Measurements from ENCODE around the gene TMOD1.

TMOD1 gene

DNA sequence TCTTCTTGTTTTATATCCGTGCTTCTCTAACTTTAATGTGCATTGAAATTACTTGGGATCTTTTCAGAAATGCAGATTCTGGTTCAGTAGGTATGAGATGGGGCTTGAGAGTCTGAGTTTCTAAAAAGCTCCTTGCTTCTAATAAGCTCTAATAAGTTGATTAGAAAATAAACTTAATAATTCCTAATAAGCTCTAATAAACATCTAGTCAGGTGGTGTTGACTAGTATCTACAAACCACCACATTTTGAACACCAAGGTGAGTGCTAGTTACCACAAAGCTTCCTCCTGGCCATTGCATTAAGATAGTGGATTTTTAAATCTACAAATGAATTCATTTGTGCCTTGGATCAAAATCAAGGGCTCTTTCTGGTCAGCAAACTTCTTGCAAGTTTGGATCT, 5.3 kb downstream of the TMOD1 start:
- H3K9me3 ChIP-seq (ENCODE audit: insufficient read depth, low read length) = no peaks in the 10 kb centered on the region
- H4K20me1 ChIP-seq (ENCODE audit: insufficient read depth, low read length) = no peaks in the 10 kb centered on the region
- no peak overlapping the region for H3K4me3 ChIP-seq (ENCODE audit: low read length)
- no peak for TF ChIP-seq EZH2phosphoT487 (IDR thresholded peaks at IDR 0.05; ENCODE audit: low read depth)
- no peak for TF ChIP-seq CTCF (IDR thresholded peaks at IDR 0.05; ENCODE audit: low read depth, low read length)
- H3K36me3 ChIP-seq (replicated peaks; ENCODE audit: low read depth, low read length) = no peaks in the 10 kb centered on the region
- no peak overlapping the region for H3K27ac ChIP-seq (ENCODE audit: low read length)
- peaks cover 50% of the 10 kb centered on the region for H3K27me3 ChIP-seq (ENCODE audit: low read depth, low read length)
- no peak overlapping the region for H2AFZ ChIP-seq (ENCODE audit: low read depth, low read length)
- no peaks in the 10 kb centered on the region for H3K79me2 ChIP-seq (ENCODE audit: low read length)
- H3K4me1 ChIP-seq (ENCODE audit: low read length) = no peaks in the 10 kb centered on the region
- no peak overlapping the region for H3K9ac ChIP-seq (ENCODE audit: low read length)
- no peak overlapping the region for H3K4me2 ChIP-seq (ENCODE audit: low read length)

DNA sequence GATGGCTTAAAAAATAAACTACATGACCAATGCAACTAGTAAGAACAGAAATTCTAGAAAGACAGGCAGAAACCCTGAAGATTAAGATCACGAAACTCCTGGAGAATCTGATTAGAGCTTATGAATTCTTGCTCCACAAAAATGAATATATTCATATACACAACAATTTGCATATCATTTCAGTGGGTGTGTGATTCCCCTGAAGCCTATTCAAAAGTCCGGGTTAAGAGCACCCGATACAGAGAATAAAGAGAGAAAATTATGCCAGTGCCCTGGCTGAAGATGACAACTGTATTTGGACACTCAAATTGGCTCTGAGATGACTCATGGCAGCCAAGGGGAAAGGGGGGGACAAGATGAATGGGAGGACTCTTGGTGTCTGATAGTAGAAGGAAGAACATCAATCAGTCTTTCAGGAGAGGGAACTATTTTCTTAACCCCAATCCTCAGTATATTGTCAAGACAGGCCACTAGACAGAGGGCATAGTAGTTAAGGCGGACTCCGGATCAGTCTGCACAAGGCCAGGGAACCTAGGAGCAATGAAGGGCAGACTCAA, 6.0 kb downstream of the TMOD1 start:
- Histone ChIP-seq H3K4me1 (ENCODE audit: low read length) (no peaks in the 10 kb centered on the region), H2AFZ (ENCODE audit: low read depth, low read length) (no peak overlapping the region), H3K36me3 (replicated peaks; ENCODE audit: low read depth, low read length) (no peaks in the 10 kb centered on the region), H3K9me3 (ENCODE audit: insufficient read depth, low read length) (no peaks in the 10 kb centered on the region), H3K79me2 (ENCODE audit: low read length) (no peaks in the 10 kb centered on the region), H3K4me3 (ENCODE audit: low read length) (no peak overlapping the region), H3K27ac (ENCODE audit: low read length) (no peak overlapping the region), H3K27me3 (ENCODE audit: low read depth, low read length) (peaks cover 49% of the 10 kb centered on the region), H3K9ac (ENCODE audit: low read length) (no peak overlapping the region), H3K4me2 (ENCODE audit: low read length) (no peak overlapping the region), H4K20me1 (ENCODE audit: insufficient read depth, low read length) (no peaks in the 10 kb centered on the region)
- TF ChIP-seq EZH2phosphoT487 (IDR thresholded peaks at IDR 0.05; ENCODE audit: low read depth) = no peak

GRCh38 chr9:97508852-97509251, 7.4 kb downstream of the TMOD1 start:
- H3K4me1 ChIP-seq (ENCODE audit: low read length) = no peaks in the 10 kb centered on the region
- no peak overlapping the region for H3K9ac ChIP-seq (ENCODE audit: low read length)
- H3K27ac ChIP-seq (ENCODE audit: low read length) = no peak overlapping the region
- H3K9me3 ChIP-seq (ENCODE audit: insufficient read depth, low read length) = no peaks in the 10 kb centered on the region
- H3K4me2 ChIP-seq (ENCODE audit: low read length) = no peak overlapping the region
- no peaks in the 10 kb centered on the region for H3K36me3 ChIP-seq (replicated peaks; ENCODE audit: low read depth, low read length)
- H3K27me3 ChIP-seq (ENCODE audit: low read depth, low read length) = peaks cover 35% of the 10 kb centered on the region
- H2AFZ ChIP-seq (ENCODE audit: low read depth, low read length) = no peak overlapping the region
- no peaks in the 10 kb centered on the region for H4K20me1 ChIP-seq (ENCODE audit: insufficient read depth, low read length)
- TF ChIP-seq CTCF (IDR thresholded peaks at IDR 0.05; ENCODE audit: low read depth, low read length) = no peak
- TF ChIP-seq EZH2phosphoT487 (IDR thresholded peaks at IDR 0.05; ENCODE audit: low read depth) = no peak
- no peak overlapping the region for H3K4me3 ChIP-seq (ENCODE audit: low read length)
- no peaks in the 10 kb centered on the region for H3K79me2 ChIP-seq (ENCODE audit: low read length)

DNA sequence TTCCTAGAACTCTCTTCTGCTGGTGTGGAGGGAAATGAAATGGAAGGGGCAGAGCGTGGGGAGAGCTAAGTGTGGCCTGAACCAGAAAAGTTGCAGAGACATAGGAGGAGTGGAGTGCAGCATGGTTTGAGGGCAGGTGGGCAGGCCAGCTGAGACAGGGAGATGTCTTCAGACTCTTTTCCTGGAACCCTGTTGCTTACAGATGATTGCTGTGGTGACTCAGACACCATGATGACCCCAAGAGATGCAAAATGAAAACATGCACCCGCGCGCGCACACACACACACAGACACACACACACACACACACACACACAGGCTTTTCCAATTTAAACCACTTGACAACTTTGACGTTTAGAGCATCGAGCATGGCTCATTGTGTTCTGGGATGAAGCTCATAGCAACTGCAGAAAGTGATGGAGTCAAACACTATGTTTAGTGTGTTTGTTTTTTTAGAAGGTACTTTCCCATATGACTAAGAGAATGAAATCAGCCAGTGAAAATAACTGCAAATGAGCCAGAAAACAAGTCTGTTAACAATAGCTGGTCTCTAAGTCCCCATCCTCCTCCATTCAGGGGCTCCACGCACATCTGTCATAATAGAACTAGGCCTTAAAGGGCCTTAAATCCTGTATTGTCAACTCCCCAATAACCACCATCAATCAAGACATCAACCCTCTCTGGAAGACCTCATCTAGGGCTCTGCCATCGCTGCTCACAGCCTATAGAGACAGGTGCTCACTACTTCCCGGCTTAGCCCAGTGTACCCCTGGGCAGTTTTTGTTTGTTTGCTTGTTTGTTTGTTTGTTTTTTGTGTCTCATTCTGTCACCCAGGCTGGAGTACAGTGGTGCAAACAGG, 9.6 kb downstream of the TMOD1 start:
- no peak overlapping the region for H3K9ac ChIP-seq (ENCODE audit: low read length)
- H3K4me2 ChIP-seq (ENCODE audit: low read length) = no peak overlapping the region
- H3K36me3 ChIP-seq (replicated peaks; ENCODE audit: low read depth, low read length) = no peaks in the 10 kb centered on the region
- H3K4me3 ChIP-seq (ENCODE audit: low read length) = no peak overlapping the region
- peaks cover 14% of the 10 kb centered on the region for H3K27me3 ChIP-seq (ENCODE audit: low read depth, low read length)
- TF ChIP-seq CTCF (IDR thresholded peaks at IDR 0.05; ENCODE audit: low read depth, low read length) = no peak
- no peak for TF ChIP-seq EZH2phosphoT487 (IDR thresholded peaks at IDR 0.05; ENCODE audit: low read depth)
- H3K79me2 ChIP-seq (ENCODE audit: low read length) = no peaks in the 10 kb centered on the region
- no peaks in the 10 kb centered on the region for H3K4me1 ChIP-seq (ENCODE audit: low read length)
- no peaks in the 10 kb centered on the region for H4K20me1 ChIP-seq (ENCODE audit: insufficient read depth, low read length)
- H3K9me3 ChIP-seq (ENCODE audit: insufficient read depth, low read length) = no peaks in the 10 kb centered on the region
- H3K27ac ChIP-seq (ENCODE audit: low read length) = no peak overlapping the region
- H2AFZ ChIP-seq (ENCODE audit: low read depth, low read length) = no peak overlapping the region

All from OCI-LY3 (cell line).